GM18507 (cell line): ENCODE data around the gene BBS12.

Experiments used
- DNase-seq: peaks from one replicate; pipeline ENCODE4 v3.0.0; 2011; ENCODE audit warnings: low read depth; ENCODE audit not compliant: insufficient read length; ENCODE audit errors: extremely low spot score
- FAIRE-seq: peaks from 2 replicates; lab custom pipeline; 2011; peaks lifted over from hg19 to GRCh38; lab: Jason Lieb, UNC

BBS12 gene

GRCh38 chr4:122711919-122712318 is 20.6 kb upstream of the BBS12 start:
- FAIRE-seq (no peak), DNase-seq (no peak)

DNA sequence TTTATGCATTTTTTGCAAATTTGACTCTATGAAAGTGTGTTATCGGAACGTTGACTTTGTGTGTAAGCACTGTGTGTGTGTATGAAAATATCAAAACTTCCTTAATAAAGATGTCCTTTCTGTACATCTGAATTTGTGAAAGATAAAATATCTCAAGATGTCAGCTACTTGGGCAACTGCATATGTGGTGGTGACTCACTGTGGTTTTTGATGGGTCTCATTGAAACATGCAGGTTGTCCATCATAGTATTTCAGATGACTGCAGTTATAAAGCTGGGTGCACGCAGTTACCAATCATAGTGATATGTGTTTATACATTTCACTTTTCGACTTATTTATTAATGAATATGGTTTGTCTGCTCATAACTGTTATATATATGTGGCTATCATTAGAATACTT is 19.7 kb upstream of the BBS12 start:
- DNase-seq (no peak), FAIRE-seq (no peak)

DNA sequence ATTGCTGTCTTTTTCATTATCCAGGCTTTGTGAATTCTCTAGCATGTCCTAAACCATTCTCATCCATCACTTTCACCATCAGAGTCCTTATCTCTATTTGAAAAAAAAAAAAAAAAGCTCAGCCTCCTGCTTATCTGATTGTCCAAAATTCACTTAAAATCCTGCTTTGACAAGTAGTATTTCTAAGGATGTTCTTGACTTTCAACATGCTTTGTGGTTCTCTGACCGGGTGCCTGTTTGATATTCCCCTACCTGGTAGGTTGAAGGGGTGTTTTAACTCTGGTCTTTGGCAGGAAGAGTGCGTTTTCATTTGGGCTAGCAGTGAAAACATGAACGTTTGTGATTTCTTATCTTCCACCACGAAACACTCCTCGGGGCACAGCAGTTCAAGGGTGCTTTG is 17.3 kb upstream of the BBS12 start:
- FAIRE-seq (no peak), DNase-seq (no peak)

DNA sequence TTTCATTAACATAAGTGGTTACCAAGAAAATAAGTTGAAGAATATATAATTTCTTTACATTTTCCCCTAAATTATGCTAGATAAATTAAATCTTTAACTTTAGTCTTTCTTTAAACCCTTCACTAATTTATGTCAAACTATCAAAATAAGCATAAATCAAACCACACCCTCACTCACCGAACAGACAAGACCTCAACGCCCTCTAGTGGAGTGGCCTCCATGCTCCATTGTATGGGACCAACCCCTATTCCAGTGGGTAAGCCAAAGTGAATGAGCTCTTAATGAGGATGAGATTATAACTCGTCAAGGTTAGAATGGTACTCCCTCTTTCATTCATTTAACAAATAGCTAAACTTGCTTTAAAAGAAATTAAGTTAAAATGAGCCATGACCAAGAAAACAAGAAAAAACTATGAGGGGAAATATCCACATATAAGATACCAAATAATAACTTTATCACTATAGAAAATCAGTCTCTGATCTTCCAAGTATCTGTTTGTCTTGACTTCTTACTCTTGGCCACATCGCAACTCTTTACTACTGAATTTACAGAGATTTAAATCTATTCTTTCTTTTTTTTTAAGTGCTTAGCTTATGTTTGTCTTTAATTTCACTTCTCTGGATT is 15.6 kb upstream of the BBS12 start:
- DNase-seq (no peak), FAIRE-seq (peak; percentile 86)

DNA sequence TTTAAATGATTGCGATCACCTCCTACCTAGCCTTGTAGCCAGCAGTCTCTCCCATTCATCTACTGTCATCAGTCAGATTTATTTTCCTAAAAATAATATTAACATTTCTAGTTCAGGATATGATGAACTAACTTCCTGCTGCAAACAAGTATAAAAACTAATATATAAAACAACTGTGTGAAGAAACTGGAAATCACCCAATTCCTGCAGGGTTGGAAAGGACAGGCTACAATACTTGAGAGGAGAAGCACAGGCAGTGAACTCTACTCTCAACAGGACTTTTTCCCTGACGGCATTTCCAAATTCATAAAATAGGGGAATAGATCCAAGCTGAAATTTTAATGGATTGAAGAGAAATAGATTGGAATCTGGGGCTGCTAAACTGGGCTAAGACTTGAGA is 14.2 kb upstream of the BBS12 start:
- DNase-seq (no peak), FAIRE-seq (no peak)

GRCh38 chr4:122722256-122722655 is 10.2 kb upstream of the BBS12 start:
- FAIRE-seq (no peak), DNase-seq (no peak)

GRCh38 chr4:122728856-122729255 is 3.6 kb upstream of the BBS12 start:
- no peak for FAIRE-seq
- no peak for DNase-seq

- no peak for DNase-seq
- no peak for FAIRE-seq
Observed at GRCh38 chr4:122731676-122732075, 828 bp upstream of the BBS12 start.

DNA sequence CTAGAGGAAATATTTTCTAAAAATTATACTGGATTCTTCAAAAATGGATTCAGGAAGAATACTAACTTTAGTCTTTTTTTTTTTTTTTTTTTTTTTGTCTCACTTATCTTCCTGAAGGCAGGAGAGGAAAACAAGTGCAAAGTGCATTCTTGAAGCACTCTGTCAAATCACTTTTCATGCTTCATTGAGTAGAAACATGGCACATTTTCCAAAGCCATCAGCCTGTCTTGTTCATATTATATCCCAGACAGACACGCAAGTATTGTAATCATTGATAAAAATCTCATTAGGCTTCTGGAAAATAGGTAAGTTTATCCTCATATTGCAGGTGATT is 1.2 kb downstream of the BBS12 start:
- FAIRE-seq (no peak), DNase-seq (no peak)

DNA sequence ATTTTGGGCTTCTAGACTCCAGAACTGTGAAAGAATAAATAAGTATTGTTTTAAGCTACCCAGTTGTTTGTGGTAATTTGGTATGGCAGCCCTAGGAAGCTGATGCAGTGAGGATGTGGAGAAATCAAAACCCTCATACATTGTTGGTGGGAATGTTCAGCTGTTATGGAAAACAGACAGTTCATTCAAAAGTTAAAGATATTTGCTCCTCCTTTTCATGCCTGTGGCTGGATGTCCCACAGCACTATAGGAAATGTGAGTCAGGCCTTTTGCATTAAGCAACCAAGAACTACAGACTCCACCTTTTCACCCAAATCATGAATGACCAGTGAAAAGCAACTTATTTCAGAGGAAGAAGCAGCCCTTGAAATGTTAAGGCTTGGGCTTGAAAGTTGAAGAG is 6.7 kb downstream of the BBS12 start:
- no peak for FAIRE-seq
- no peak for DNase-seq

DNA sequence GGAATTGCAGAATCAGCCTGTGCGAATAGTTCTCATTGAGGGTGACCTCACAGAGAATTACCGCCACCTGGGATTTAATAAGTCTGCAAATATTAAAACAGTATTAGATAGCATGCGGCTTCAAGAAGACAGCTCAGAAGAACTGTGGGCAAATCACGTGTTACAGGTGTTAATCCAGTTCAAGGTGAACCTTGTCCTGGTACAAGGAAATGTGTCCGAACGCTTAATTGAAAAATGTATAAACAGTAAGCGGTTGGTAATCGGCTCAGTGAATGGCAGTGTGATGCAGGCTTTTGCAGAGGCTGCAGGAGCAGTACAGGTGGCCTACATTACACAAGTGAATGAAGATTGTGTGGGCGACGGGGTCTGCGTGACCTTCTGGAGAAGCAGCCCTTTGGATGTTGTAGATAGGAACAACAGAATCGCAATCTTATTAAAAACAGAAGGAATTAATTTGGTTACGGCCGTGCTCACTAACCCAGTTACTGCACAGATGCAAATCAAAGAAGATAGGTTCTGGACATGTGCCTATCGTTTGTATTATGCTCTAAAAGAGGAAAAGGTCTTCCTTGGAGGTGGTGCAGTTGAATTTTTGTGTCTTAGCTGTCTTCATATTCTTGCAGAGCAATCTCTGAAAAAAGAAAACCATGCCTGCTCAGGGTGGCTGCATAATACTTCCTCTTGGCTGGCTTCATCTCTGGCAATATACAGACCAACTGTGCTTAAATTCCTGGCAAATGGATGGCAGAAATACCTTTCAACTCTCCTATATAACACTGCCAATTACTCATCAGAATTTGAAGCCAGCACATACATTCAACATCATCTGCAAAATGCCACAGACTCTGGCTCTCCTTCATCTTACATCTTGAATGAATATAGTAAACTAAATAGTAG is 10.7 kb downstream of the BBS12 start:
- FAIRE-seq, result no peak
- DNase-seq, result no peak

DNA sequence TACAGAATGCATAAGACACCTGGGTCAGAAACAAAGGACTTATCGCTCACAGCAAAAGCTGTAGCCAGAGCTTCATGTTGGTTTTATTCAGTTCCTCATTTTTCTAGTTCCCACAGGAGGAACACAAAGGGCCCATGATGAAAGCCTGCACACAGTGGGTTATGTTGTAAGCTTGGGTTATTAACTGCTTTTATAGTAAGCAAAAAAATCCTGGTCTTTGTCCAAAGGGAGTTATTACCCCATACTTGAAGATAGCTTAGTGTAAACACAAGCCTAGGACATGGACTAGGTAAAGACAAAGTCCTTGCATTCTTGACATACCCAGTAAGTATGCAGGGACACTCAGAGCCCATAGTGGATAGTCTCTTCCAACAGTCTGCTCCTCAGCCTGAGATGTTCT is 11.7 kb downstream of the BBS12 start:
- DNase-seq (no peak), FAIRE-seq (no peak)

GRCh38 chr4:122746485-122746965 is 14.0 kb downstream of the BBS12 start:
- no peak for FAIRE-seq
- no peak for DNase-seq

- FAIRE-seq (no peak), DNase-seq (no peak)
Observed at GRCh38 chr4:122747068-122747467, 14.6 kb downstream of the BBS12 start.

- DNase-seq (no peak), FAIRE-seq (no peak)
Observed at GRCh38 chr4:122747883-122748282, 15.4 kb downstream of the BBS12 start.

DNA sequence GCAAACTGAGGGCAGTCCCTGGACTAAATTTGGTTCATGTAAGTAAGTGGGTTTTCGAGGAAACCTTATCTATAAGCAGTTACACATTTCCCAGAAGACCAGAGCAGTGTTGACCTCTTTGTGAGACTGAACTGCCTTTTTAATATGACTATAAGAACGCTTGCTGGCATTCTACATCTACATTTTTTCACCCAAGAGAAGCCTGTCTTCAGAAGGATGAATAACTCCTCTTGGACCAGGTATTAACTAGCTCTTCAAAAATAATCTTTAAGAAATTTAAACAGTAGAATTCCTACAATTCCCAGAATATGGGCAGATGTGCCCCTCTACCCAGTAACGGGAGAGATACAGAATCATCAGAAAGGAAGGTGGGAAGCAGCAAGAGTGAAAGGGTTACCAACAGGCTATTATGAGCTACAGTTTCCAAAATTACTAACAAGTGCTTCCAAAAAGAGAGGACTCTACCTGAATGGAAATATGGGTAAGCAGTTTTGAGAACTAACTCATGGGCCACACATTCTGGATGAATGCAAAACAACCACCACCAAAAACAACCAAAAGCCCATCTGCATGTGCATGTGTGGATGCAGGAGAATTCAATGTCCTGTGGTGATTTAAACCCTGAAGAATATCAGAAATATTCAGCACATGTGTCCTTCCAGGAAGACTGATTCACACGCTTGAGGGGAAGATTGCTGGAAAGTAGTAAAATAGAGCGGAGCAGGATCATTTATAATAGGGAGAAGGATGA is 17.4 kb downstream of the BBS12 start:
- no peak for DNase-seq
- no peak for FAIRE-seq

DNA sequence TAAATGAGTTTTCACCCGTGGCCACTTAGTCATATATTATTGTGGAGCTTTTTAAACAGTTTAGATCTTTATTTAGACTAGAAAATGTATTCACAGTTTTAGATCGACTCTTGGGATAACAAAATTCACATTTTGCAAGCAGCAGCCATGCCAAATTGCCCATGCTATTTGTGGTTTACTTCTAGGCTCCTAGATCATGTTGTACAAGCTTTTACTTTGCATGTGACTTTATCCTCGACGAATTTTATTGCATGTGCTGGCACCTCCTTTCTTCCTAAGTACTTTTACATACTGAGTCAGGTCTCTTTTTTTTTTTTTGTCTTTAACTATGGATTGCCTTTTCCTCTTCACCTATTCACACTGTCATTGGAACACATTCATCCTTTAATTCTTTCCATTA is 23.2 kb downstream of the BBS12 start:
- no peak for DNase-seq

DNA sequence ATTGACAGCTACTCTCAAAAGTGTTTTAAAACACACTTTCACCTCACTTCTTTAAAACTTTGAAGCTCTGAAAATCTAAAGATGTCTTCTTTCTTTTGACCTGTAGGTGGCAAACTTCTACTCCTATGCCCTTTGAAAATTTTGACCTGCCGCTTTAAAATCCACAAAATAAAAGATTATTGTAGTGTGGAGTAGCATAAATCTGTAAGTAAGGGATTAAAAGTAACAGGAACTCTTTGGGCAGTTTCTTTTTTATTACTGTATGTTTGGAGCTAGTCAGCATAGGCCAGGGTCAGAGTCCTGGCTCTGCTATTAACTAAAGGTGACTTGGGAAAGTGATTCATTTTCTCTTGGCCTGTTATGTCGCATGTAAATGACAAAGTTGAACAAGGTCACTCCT is 25.5 kb downstream of the BBS12 start:
- FAIRE-seq (peak; percentile 84), DNase-seq (no peak)

More for the DNA sequence above, 23.2 kb downstream of the BBS12 start:
- no peak for FAIRE-seq

GRCh38 chr4:122759639-122760310 is 27.3 kb downstream of the BBS12 start:
- FAIRE-seq (no peak), DNase-seq (no peak)

DNA sequence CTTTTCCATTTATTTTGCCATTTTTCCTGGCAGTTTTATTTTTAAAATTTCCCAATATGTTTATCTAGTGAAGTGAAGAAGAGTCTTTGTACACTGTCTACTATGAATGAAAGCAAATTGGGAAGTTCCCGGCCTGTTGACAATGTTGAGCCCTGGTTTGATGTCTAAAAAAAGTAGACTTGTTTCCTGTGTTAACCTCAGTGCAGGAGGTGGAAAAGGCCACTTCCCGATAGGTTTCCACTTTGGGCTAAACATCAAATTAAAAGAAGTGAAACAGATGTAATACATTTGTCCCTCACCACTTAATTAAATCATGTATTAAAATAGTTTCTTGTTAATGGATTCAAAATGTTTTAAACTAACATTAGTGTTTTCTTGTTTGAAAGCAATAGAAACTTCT is 30.0 kb downstream of the BBS12 start:
- FAIRE-seq (peak; percentile 79), DNase-seq (no peak)
